GM19193 (cell line): ENCODE results near the gene TIPRL.

Source experiments
- POLR2A ChIP-seq: IDR thresholded peaks from 4 replicates; pipeline ENCODE4 v1.6.1; 2011; ENCODE audit not compliant: insufficient read depth, insufficient read length; ENCODE audit errors: extremely low read depth

The TIPRL gene

DNA sequence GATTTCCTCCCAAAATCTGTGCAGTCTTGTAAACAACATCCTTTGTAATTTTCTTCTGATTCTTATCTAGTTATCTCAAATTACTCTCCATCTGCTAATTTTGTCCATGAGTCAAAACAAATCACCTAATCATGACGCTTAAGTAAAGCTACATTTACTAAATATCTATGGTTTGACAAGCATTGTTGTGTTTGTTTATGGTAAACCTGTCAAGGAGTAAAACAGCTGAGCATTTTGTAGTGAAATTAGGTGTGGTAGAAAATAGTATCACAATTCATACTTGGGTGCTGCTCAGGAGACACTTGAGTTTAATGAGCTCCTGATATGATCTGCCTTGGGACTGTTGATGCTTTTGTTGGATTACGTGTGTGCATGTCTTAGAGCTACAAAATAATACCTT is 11.6 kb downstream of the TIPRL start:
- TF ChIP-seq POLR2A, result no peak

DNA sequence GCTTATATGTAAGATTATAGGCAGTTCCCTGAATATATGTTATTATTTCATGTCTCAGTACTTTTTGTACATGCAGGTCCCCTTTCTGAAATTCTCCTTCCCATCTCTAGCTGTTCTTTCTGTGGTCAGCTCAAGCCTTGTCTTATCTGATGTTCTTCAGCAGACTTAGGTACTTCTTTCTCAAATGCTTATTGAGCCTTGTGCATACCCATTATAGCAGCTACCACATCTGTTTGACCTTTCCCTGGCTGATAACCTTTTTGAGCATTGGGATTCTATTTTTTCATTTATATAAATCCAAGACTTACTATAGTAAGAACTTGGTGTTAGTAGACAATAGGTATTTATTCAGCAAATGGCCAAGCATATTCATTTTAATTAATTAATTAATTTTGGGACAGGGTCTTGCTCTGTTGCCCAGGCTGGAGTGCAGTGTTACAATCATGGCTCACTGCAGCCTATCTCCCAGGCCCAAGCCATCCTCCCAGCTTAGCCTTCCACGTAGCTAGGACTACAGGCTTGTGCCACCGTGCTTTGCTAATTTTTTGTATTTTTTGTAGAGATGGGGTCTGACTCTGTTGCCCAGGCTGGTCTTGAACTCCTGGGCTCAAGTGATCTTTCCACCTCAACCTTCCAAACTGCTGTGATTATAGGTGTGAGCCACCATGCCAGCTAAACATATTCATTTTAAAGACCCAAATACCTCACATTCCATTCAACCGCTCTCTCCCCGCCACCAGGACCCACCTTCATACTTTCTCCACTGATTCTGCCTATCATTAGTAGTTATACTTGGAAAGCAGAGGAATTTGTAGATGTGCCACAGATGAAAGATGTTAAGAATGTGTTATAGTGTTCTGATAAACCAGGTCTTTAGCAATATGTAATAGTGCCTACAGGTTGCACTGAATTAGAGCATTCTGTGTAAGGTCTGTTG is 16.7 kb downstream of the TIPRL start:
- TF ChIP-seq POLR2A, result no peak

DNA sequence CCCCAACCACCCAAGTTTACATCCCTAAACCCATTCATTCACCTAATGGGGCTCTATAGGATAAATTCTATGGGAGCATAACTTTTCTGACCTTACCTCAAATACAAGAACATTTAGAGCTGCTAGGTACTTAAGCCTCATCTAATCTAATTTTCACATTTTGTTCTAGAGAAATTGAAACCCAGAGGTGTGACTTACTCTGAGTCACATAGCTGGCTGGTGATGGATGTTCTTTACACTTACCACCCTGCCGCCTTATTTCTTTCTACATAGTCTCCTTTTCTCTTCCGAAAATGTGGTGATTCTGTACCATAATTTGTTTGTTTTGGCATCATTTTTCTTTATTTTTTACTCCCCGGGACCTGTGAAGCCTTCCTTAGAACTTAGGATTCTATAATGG is 20.3 kb downstream of the TIPRL start:
- TF ChIP-seq POLR2A, result no peak

DNA sequence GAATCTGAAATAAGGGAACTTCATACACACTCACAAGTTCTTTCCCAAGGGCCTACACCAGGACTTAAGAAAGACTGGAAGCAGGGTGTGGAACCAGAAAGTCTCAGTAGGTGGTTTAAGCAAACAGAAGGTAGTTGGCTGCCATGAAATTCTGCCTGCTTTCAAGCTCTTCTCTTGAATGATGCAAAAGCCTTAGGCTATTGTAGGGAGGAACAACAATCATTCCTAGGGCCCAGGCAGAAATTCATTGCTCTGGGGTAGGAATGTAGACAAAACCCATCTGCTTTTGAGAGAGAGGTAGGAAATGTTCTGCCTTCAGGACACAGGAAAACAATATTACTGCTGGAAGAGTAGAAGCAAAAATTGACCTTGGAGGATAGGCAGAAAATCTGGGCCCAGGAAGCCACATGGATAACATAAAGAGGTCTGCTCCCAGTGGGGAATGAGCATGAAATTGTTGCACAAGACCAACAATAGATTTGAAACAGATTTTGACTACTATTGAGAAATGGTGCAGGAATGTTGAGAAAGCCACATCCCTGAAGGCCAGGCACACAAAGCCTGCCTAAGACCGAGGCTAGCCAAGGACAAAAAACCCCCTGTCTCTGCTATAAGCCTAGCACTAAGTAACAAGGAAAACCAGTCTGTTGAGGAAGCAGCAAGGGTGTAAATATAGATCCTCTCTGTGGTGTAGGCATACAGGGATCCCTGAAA is 24.3 kb downstream of the TIPRL start:
- no peak for TF ChIP-seq POLR2A

DNA sequence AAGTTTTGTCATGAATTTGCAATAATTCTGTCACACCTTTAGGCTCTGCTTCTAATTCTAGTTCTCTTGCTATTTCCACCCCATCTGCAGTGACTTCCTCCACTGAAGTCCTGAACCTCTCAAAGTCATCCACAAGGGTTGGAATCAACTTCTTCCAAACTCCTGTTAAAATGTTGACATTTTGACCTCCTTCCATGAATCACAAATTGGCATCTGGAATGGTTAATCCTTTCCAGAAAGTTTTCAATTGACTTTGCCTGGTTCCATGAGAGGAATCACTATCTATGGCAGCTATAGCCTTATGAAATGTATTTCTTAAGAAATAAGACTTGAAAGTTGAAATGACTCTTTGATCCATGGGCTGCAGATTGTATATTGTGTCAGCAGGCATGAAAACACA is 27.3 kb downstream of the TIPRL start:
- TF ChIP-seq POLR2A, result no peak

DNA sequence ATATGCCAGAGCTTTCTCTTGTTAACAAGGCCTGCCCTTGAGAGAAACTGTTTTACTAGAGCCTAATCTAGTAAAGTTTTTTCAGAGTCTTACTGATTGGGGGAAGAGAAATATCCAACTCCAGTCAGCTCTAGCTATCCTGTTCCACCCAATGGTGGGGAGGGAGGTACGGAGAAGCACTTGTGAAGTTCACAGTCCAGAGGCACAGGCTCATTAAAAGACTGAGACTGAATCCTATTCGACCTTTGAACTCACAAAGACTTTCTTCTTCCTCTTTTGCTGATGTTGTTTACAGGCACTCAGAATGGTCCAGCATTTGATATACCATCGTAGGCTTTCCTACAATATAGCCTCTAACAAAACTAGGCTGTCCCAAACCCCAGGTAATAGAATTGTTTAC is 31.6 kb downstream of the TIPRL start:
- TF ChIP-seq POLR2A, result no peak

DNA sequence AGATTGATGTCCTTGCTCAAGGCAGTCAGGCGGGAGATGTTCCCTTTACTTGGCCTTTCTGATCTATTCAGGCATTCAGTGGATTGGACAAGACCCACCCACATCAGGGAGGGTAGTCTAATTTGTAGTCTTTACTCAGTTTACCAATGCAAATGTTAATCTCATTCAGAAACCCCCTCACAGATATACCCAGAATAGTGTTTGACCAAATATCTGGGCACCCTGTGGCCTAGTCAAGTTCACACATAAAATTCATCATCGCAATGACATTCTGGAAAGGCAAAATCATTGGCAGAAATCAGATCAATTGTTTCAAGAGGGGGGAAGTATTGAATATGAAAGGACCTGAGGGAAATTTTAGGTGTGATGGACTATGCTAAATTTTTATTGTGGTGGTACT is 34.6 kb downstream of the TIPRL start:
- TF ChIP-seq POLR2A, result no peak

DNA sequence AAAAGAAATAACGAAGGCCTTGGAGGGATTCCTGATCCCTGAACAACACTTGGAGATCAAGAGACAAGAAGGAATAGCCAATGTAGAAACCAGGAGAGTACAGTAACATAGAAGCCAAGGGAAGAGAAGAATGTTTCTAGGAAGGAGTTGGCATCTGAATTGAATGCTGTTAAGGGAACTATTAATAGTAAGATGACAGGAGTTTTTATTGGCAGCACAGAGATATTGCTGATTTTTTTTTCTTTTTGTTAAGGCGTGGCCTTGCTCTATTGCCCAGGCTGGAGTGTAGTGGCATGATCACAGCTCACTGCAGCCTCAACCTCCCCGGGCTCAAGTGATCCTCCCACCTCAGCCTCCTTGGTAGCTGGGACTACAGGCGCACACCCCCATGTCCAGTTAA is 37.4 kb downstream of the TIPRL start:
- no peak for TF ChIP-seq POLR2A

DNA sequence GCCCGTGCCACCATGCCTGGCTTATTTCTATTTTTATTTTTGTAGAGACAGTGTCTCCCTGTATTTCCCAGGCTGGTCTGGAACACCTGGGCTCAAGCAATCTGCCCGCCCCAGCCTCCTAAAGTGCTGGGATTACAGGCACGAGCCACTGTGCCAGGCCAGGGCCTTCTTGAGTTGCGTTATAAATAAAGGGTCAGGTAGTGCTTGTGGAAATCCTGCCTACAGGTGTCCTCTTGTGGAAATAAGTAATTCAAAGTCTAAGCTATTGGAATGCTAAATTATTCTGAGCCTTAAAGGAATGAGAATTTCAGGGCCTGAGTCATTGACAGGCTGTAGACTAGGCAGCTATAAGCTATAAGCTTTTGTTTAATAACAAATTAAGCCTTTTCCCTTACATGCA is 38.9 kb downstream of the TIPRL start:
- no peak for TF ChIP-seq POLR2A

DNA sequence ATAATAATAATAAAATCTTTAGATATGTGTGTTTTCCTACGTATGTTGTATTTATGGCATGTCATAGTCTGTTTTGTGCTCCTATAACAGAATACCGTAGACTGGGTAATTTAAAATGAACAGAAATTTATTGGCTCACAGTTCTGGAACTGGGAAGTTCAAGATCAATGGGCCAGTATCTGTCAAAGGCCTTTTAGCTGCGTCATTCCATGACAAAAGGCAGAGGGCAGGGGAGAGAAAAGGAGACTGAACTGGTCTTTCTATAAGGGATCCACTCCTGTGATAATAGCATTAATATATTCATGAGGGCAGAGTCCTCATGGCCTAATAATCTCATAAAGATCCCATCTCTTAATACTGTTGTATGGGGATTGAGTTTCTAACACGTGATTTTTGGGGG is 39.9 kb downstream of the TIPRL start:
- no peak for TF ChIP-seq POLR2A

DNA sequence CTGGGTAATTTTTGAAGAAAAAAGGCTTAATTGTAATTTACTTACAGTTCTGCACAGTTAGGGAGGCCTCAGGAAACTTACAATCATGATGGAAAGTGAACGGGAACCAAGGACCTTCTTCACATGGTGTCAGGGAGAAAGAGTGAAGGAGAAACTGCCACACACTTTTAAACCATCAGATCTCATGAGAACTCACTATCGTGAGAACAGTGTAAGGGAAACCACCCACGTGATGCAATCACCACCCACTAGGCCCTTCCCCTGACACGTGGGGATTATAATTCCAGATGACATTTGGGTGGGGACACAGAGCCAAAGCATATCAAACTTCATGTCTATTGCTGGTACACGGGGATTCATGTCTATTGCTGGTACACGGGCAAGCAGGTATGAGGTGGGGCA is 41.7 kb downstream of the TIPRL start:
- no peak for TF ChIP-seq POLR2A

DNA sequence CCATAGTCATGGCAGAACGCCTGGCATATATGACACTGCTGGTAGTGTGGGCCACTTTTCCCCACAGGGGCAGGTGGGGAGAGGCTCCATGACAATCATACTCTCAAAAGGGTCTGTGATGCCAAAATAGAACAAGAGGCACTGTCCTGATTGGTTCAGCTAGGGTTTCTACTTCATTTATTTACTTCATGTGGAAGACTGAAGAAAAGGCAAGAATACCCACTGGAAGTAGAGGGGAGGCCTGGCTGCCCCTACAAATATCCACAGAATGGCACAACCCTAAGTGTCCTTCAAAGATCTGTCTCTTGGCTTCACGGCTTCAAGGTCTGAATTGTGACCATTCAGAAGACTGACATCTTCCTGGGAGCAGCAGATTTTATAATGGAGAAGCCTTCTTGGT is 42.5 kb downstream of the TIPRL start:
- no peak for TF ChIP-seq POLR2A

DNA sequence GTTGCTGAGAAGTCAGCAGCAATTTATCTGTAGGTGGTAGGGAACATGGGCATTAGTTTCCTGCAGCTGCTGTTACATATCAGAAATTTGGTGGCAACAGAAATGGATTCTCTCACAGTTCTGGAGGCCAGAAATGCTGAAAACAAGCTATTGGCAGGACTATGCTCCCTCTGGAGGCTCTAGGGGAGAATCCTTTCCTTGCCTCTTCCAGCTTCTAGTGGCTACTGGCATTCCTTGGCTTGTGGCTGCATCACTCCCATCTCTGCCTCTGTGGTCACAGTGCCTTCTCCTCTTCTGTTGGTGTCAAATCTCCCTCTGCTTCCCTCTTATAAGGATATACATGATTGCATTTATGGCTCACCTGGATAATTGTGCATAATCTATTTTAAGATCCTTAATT is 44.5 kb downstream of the TIPRL start:
- TF ChIP-seq POLR2A, result no peak

DNA sequence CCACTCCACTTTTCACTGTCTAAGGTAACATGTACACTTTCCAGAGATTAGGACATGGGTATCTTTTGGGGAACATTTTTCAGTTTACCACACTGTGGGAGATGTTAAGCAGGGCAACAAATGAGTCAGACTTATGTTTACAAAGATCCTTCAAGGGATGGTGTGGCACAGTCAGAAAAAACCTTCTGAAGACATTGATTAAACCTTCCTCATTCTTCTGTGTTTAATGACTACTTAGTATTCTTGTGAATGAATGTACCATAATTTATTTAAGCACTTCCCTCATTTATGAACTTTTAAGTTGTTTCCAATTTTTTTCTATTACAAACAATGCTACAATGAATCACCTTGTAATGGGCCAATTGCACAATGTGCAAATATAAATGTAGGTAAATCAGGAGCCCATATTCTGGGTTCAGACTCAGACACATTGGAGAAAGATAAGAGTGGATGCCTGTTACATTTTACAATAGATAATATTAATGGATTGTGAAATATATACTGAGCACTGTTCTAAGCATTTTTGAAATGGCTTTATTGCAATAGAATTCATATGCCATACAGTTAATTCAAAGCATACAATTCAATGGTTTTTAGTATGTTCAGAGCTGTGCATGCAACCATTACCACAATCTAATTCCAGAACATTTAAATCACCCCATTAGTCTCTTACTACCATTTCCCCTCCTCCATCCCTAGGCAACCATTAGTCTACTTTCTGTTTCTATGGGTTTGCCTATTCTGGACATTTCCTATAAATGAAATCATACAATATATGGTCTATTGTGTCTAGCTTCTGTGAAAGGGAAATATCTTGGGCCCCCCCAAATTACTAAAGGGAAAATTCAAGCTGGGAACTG is 45.1 kb downstream of the TIPRL start:
- no peak for TF ChIP-seq POLR2A

DNA sequence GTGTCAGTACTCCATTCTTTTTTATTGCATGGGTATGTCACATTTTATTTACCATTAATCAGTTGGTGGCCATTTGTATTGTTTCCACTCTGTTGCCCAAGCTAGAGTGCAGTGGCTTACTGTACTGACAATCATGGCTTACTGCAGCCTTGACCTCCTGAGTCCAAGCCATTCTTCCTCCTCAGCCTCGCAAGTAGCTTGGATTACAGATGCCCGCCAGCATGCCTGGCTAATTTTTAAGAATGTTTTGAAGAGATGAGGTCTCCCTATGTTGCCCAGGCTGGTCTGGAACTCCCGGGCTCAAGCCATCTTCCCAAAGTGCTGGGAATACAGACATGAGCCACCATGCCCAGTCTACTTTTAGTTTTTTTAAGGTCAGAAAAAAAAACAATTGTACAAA is 46.2 kb downstream of the TIPRL start:
- TF ChIP-seq POLR2A, result no peak

DNA sequence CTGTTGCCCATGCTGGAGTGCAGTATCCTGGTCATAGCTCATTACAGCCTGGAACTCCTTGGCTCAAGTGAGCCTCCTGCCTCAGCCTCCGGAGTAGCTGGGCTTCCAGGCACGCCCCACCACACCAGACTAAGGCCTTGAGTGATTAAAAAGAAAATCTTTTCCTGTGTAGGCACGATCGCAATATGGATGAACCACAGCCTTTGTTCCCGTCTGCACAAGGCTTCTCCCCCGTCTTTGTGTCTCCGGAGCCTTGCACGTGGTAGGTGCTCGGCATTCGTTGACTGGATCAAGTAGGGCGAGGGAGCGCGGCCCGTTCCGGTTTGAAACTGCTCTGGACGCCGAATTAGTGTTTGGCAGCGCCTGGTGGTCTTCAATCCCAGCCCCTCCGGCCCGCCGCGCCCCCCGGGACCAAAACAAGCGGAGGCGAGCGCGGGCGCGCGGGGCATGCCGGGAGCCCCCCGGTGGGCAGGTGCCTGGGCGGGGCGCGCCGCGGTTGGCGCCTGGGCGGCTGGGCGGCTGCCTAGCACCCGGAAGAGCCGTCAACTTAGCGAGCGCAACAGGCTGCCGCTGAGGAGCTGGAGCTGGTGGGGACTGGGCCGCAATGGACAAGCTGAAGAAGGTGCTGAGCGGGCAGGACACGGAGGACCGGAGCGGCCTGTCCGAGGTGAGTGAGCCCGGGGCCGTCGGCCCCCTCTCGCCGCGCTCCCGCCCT is 46.9 kb downstream of the TIPRL start, which contains the start of gene SFT2D2:
Gene SFT2D2, plus strand, starts transcription at position 529 of the 715 bp plus-strand sequence. Its CDS starts 76 bp downstream, at position 605.
- TF ChIP-seq POLR2A, result peak; percentile 76
